ENCODE measurements around the gene IRF3. TPM values are rescaled to one million over a fixed set of nuclear protein-coding genes. Genes with fewer than 3 reads are reported as not detected.

Gene IRF3
- total and polyA plus RNA-seq, 2 donors (not counting 1 experiment from before 2014, with no cell fraction given), result 22.0 to 55.2 TPM

GRCh38 chr19:49669516-49669915, 3.9 kb upstream of the IRF3 start:
- Histone ChIP-seq H3K4me2 (ENCODE audit: extremely low read depth, insufficient read depth, low read length) (no peak overlapping the region), H4K20me1 (ENCODE audit: control insufficient read depth, extremely low read depth, insufficient read depth, low read length) (no peaks in the 10 kb centered on the region), H3K27ac (ENCODE audit: insufficient read depth, low read length) (no peak overlapping the region), H3K27me3 (ENCODE audit: control insufficient read depth, insufficient read depth, low read length) (no peaks in the 10 kb centered on the region), H3K9ac (ENCODE audit: insufficient read depth, low read length) (no peak overlapping the region), H3K4me3 (replicated peaks in 1 of 4; ENCODE audit: control extremely low read depth in 1 of 4, insufficient read depth in 1 of 4, low read depth in 3 of 4, low read length in 4 of 4) (no peak overlapping the region), H3K9me3 (ENCODE audit: control insufficient read depth, insufficient read depth, low read depth, low read length) (no peaks in the 10 kb centered on the region), H3K79me2 (ENCODE audit: control insufficient read depth, insufficient read depth, low read length) (peaks cover 16% of the 10 kb centered on the region), H2AFZ (ENCODE audit: low read length) (no peak overlapping the region), H3K36me3 (ENCODE audit: control insufficient read depth, insufficient read depth, low read length) (peaks cover 2% of the 10 kb centered on the region), H3K4me1 (ENCODE audit: control insufficient read depth, extremely low read depth, insufficient read depth, low read length) (peaks cover 7% of the 10 kb centered on the region)
- TF ChIP-seq EZH2 (IDR thresholded peaks at IDR 0.05; ENCODE audit: low read length, missing control alignments), result no peak
- no peak for TF ChIP-seq CTCF (conservative IDR thresholded peaks at IDR 0.05 in 1 of 2, IDR thresholded peaks at IDR 0.05 in 1 of 2; ENCODE audit: low read depth in 1 of 2, low read length in 2 of 2)
- DNase-seq (ENCODE audit: low read depth in 2 of 2), result no peak

GRCh38 chr19:49667473-49667872, 1.8 kb upstream of the IRF3 start:
- Histone ChIP-seq H3K79me2 (ENCODE audit: control insufficient read depth, insufficient read depth, low read length) (peaks cover 16% of the 10 kb centered on the region), H2AFZ (ENCODE audit: low read length) (no peak overlapping the region), H3K9me3 (ENCODE audit: control insufficient read depth, insufficient read depth, low read depth, low read length) (no peaks in the 10 kb centered on the region), H3K4me3 (replicated peaks in 1 of 4; ENCODE audit: control extremely low read depth in 1 of 4, insufficient read depth in 1 of 4, low read depth in 3 of 4, low read length in 4 of 4) (no peak overlapping the region), H3K4me2 (ENCODE audit: extremely low read depth, insufficient read depth, low read length) (peak overlapping the region; percentile 27), H3K36me3 (ENCODE audit: control insufficient read depth, insufficient read depth, low read length) (peaks cover 3% of the 10 kb centered on the region), H3K27ac (ENCODE audit: insufficient read depth, low read length) (no peak overlapping the region), H4K20me1 (ENCODE audit: control insufficient read depth, extremely low read depth, insufficient read depth, low read length) (no peaks in the 10 kb centered on the region), H3K9ac (ENCODE audit: insufficient read depth, low read length) (no peak overlapping the region), H3K4me1 (ENCODE audit: control insufficient read depth, extremely low read depth, insufficient read depth, low read length) (peaks cover 7% of the 10 kb centered on the region), H3K27me3 (ENCODE audit: control insufficient read depth, insufficient read depth, low read length) (no peaks in the 10 kb centered on the region)
- TF ChIP-seq EZH2 (IDR thresholded peaks at IDR 0.05; ENCODE audit: low read length, missing control alignments) (no peak), CTCF (conservative IDR thresholded peaks at IDR 0.05 in 1 of 2, IDR thresholded peaks at IDR 0.05 in 1 of 2; ENCODE audit: low read depth in 1 of 2, low read length in 2 of 2) (no peak)
- DNase-seq (ENCODE audit: low read depth in 2 of 2), result no peak

- H3K27ac ChIP-seq (ENCODE audit: insufficient read depth, low read length), result peak overlapping the region; percentile 89
- H3K36me3 ChIP-seq (ENCODE audit: control insufficient read depth, insufficient read depth, low read length), result peaks cover 10% of the 10 kb centered on the region
- peak overlapping the region; percentile 26 for H2AFZ ChIP-seq (ENCODE audit: low read length)
- H3K9ac ChIP-seq (ENCODE audit: insufficient read depth, low read length), result peak overlapping the region; percentile 66
- peak in 1 of 2 donors; percentile 2 for TF ChIP-seq CTCF (conservative IDR thresholded peaks at IDR 0.05 in 1 of 2, IDR thresholded peaks at IDR 0.05 in 1 of 2; ENCODE audit: low read depth in 1 of 2, low read length in 2 of 2)
- no peak for TF ChIP-seq EZH2 (IDR thresholded peaks at IDR 0.05; ENCODE audit: low read length, missing control alignments)
- H3K9me3 ChIP-seq (ENCODE audit: control insufficient read depth, insufficient read depth, low read depth, low read length), result no peaks in the 10 kb centered on the region
- DNase-seq (ENCODE audit: low read depth in 2 of 2), result peak in 1 of 2 donors; percentile 39
- H3K79me2 ChIP-seq (ENCODE audit: control insufficient read depth, insufficient read depth, low read length), result peaks cover 16% of the 10 kb centered on the region
- H3K4me2 ChIP-seq (ENCODE audit: extremely low read depth, insufficient read depth, low read length), result peak overlapping the region; percentile 99
- H3K4me3 ChIP-seq (replicated peaks in 1 of 4; ENCODE audit: control extremely low read depth in 1 of 4, insufficient read depth in 1 of 4, low read depth in 3 of 4, low read length in 4 of 4), result peak overlapping the region; percentile 77 to 99 (median 90)
- H3K4me1 ChIP-seq (ENCODE audit: control insufficient read depth, extremely low read depth, insufficient read depth, low read length), result peaks cover 5% of the 10 kb centered on the region
- no peaks in the 10 kb centered on the region for H3K27me3 ChIP-seq (ENCODE audit: control insufficient read depth, insufficient read depth, low read length)
- no peaks in the 10 kb centered on the region for H4K20me1 ChIP-seq (ENCODE audit: control insufficient read depth, extremely low read depth, insufficient read depth, low read length)
Observed at GRCh38 chr19:49666120-49666444, 425 bp upstream of the IRF3 start.
